ENCODE measurements around the gene NUP205.

Gene NUP205

GRCh38 chr7:135539629-135540028 is 18.1 kb upstream of the NUP205 start:
- no peak for DNase-seq

DNA sequence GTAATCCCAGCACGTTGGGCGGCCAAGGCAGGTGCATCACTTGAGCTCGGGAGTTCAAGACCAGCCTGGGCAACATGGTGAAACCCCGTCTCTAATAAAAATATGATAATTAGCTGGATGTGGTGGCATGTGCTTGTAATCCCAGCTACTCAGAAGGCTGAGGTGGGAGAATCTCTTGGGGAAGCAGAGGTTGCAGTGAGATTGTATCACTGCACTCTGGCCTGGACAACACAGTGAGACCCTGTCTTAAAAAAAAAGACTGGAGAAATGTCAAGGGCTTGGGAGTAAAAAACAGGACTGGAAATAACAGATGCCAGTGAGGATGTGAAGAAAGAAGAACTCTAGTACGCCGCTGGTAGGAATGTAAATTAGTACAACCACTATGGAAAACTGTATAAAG is 16.7 kb upstream of the NUP205 start:
- no peak for DNase-seq

DNA sequence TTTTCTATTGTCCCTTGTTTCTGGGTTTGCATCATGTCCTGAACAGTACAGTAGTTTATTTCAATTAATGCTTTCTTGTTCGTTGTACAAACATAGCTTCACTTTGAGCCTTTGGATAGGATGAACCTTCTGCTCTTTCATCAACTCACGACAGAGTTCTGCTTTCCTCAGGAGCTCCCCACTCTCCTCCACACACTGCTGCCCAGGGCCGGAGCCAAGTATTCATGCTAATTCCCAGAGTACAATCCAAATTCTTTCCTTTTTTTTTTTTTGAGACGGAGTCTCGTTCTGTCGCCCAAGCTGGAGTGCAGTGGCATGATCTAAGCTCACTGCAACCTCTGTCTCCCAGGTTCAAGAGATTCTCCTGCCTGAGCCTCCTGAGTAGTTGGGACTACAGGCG is 7.5 kb upstream of the NUP205 start:
- no peak for DNase-seq

DNA sequence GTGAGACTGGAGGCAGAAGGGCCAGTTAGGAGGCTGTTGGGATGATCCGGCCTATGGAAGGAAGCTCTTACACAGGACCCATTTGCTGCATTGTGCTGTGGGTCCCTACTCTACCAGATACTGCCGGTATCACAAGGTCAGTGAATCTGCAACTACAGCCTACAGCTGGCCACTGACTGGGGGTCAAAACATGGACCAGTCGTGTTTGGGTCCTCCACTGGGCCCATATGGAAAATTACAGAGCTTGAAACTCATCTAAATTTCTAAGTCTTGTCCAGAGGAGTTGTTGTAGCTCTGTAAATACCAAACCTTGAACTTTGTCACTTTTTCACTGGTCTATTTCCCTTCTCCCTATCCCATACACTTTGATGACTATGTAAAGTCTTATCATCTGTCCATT is 5.6 kb upstream of the NUP205 start:
- no peak for DNase-seq

DNA sequence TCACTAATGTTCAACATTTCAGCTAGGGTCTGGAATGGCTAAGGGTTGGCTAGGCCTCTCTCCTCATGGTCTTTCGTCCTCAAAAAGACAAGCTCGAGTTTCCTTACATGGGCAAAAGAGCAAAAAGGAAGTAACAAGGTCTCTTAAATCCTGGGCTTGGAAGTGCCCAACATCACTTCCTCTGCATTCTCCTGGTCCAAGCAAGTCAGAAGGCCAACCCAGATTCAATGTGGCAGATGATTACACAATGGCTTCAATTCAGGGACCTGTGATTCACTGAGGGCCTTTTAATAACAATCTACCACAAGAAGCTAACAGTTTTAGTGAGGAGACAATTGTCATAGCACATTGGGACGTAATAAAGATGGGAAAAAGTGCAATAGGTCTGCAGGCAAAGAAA is 4.4 kb upstream of the NUP205 start:
- DNase-seq = no peak

GRCh38 chr7:135558337-135558767 is 635 bp downstream of the NUP205 start:
- DNase-seq = peak; percentile 57

DNA sequence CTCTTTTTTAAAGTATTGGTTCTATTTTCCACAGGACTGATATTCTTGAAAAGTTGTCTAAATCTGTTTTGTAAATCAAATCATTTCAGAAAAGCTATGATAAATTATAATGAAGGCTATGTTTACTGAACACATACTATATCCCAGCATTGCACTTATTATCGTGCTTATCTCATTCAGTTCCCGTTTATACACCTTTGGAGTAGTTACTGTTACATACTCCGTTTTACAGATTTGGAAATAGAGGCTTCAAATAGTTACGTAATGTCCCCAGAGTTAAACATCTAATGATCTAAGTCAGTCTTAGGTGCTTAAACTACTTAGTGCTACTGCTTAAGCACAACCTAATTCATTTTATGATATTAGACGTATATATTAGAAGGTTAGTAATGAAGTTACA is 1.2 kb downstream of the NUP205 start:
- DNase-seq = no peak

DNA sequence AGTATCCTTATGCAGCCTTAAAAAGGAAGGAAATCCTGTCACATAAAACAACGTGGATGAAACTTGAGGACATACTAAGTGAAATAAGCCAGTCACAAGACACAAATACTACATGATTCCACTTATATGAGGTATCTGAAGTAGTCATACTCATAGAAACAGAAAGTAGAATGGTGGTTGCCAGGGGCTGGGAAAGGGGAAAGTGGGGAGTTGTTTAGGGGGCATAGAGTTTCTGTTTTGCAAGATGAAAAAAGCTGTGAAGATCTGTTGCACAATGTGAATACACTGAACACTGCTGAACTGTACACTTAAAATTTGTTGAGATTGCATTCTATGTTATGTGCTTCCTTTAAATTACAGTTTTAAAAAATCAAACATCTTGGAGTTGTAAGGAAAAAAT is 2.9 kb downstream of the NUP205 start:
- DNase-seq = no peak

GRCh38 chr7:135562720-135563119 is 5.0 kb downstream of the NUP205 start:
- DNase-seq = no peak

DNA sequence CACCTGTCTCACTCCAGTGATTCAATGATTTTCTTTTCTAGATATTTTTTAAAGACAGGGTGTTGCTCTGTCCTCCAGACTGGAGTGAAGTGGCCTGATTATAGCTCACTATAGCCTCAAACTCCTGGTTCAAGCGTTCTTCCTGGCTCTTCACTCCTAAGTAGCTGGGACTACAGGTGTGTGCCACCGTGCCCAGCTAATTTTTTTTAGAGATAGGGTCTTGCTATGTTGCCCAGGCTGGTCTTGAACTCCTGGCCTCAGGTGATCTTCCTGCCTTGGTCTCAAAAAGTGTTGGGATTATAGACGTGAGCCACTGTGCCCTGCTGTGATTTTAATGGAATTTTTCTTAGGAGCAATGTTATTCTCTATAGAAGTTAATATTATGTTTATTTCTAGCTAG is 14.1 kb downstream of the NUP205 start:
- no peak for DNase-seq

DNA sequence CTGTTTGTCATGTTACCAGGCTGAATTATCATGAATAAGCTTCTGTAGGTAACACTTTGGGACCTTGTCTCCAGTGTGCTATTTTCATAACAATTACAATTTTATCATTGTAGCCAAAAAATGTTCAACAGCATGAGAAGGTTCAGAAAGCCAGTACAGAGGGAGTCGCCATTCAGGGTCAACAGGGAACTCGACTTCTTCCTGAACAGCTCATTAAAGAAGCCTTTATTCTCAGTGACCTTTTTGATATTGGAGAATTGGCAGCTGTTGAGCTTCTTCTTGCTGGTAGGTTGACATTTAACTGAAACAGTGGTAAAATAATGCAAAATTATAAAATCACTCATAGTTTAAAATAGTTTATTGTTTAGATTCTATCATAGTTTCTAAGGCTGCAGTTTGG is 15.8 kb downstream of the NUP205 start:
- no peak for DNase-seq

GRCh38 chr7:135575296-135575695 is 17.6 kb downstream of the NUP205 start:
- DNase-seq = no peak

DNA sequence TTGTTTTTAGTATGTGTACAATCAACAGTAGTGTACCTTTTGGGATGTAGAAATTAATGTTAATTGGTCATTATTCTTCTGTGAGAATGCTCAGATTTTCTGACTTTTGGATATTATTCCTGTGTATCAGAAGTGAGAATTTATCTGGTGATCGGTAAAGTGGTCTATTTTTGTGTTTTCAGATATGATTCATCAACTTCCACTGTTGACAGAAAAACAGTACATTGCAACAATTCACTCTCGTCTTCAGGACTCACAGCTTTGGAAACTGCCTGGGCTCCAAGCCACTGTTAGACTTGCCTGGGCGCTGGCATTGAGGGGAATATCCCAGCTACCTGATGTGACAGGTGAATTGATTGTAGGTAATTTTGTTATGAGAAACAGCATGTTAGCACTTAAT is 20.9 kb downstream of the NUP205 start:
- DNase-seq = no peak

GRCh38 chr7:135584362-135585353 is 26.9 kb downstream of the NUP205 start:
- no peak for DNase-seq

DNA sequence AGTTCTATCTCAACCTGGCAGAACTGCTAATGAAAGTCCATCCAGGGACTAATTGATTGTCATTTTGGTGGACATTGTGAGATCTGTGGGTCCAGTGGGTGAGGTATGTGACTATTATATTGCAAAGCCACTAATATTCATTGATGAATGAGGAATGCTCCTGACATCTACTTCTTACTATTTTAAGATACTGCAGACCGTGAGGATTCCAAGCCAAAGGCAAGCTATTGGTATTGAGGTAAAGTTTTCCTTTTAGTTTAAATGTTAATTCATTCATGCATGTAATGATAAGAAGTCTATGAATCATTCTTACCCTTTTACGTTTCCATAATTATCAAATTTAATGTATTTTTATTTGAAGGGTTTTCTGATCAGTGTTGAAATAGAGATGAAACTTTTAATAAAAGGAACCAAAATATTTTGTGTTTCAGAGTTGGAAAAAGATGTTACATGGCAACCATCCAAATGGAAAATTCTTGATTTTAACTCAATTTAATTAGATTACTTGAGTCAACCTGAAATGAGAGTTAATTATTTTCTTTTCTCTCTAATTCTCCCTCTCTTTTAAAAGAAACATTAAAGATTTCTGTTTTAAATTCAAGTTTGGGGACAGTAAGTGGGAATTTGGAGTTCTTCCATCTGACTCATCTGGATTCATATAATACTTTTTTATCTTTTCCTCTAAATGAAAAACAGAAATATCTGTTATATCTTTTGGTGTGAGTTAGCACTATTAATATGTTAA is 39.6 kb downstream of the NUP205 start:
- no peak for DNase-seq

GRCh38 chr7:135597926-135598305 is 40.2 kb downstream of the NUP205 start:
- DNase-seq = no peak

- DNase-seq = no peak
Observed at GRCh38 chr7:135599471-135599870, 41.8 kb downstream of the NUP205 start.

DNA sequence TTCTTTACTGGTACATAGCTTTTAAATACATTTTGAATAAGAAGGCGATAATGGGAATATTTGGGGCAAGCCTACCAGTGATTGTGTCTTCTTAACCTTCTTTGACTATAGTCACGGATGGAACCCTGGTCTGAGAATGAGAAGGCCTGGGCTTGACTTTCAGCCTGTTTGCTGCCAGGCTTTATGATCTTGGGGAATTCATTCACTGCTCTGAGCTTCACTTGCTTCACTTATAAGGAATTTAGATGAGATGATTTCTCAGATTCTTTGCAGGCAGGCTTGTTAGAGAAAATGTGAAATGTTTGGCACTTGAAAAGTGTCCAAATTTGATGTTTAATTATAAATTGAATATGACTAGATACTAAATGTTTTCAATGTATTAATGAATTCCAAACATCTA is 42.5 kb downstream of the NUP205 start:
- no peak for DNase-seq

DNA sequence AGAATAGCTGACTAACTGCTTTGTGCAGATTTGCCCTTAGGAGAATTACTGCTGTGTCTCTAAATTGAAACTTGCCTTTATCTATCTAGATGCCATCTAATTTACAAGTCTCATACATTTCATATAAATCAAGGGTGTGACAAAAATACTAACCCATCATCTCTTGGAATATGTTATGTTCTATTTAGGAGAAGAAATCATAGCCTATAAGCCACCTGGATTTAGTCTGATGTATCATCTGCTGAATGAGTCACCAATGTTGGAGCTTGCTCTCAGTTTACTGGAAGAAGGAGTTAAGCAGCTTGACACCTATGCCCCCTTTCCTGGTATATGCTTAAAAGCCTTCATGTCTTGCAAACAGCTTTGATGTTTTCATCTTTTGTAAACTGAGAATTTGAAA is 43.5 kb downstream of the NUP205 start:
- no peak for DNase-seq

DNA sequence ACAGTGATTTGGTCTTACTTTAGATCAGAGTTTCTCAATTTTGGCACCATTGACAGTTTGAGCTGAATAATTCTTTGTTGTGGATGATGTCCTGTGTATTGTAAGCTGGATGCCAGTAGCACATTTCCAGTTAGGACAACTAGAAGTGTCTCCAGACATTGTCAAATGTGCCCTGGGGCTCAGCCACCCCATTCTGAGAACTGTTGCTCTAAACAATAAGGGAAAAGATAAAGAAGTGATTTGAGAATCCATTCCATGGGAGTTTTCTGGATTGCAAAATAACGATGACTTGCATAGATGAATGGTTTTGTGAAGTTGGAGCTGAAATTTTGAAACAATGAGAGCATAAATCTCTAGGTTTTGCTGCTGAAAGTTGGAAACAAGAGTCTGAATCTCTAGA is 44.6 kb downstream of the NUP205 start:
- no peak for DNase-seq

DNA sequence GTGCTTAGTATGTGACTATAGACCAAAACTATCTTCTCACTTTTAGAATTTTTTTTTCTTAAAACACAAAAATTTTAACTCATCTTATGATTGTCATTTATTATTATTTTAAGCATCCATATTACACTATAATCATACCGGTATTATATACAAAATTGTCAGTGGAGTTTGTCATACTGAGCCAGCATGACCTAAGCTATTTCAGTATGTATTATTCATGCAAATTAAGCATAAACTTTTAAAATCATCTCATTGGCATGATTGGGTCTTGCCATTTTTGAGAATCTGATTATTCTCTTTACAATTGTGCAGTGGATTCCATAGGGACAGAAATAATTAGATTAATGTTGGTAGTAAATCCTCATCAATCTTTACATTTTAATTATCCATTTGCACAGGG is 58.4 kb downstream of the NUP205 start:
- DNase-seq = no peak

DNA sequence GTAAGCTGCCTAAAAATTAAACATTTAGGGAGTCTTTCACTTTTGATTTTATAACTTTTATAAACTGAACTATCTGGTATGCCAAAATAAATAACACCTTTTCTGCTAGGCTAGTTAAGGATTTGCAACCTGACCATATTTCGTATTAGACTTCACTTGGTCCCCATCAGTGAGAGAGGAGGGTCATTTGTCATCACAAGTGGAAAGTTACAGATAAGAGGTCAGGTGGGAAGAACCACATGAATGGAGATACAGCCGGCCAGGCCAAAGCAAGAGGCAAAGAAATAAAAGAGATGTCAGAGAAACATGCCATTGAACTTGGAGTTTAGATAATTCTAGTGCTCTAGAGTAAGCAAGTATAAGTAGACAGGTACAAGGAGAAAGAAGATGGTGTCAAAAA is 60.1 kb downstream of the NUP205 start:
- DNase-seq = no peak

DNA sequence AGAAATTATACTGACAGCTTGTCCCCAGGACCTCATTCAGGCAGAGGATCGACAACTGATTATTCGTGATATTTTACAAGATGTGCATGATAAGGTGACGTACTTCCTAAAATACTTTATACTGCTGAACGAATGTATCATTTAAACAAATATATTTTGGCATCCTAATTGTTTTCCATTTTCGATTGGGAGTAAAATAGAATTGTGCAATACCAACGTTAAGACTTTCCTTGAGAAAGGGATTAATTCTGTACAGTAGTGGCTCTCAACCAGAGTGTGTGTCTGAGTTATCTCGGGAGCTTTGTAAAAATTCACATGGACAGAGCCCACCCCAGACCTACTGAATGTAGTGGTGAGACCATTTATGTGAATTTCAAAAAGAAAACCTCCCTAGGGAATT is 60.8 kb downstream of the NUP205 start:
- DNase-seq = no peak

DNA sequence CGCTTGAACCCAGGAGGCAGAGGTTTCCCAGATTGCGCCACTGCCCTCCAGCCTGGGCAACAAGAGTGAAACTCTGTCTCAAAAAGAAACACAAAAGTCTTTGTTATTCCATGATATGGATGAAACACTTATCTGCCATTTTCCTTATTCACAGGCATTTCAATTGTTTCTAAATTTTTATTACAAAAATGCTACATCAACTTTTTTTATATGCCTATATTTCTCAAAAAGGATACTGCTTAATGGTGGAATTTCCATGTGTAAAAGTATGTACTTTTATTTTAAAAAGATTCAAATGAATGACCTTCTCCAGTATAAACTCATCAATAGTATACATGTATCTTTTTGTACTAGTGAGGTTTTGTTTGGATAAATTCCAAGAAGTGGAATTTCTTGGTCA is 62.7 kb downstream of the NUP205 start:
- DNase-seq = no peak

All from stimulated activated CD4-positive, alpha-beta T cell treated with anti-CD3 and anti-CD28 coated beads, Interleukin-4, amount 100 ng/mL, for 1 hour (primary cell).